Osteocyte (in vitro differentiated cells): ENCODE results near the gene ATF6B. TPM values are rescaled to one million over a fixed set of nuclear protein-coding genes. Genes with fewer than 3 reads are reported as not detected.
"Not testable (repeated sequence)": the region's sequence is repeated elsewhere in the genome, so short reads cannot be mapped to it uniquely, and the experiment has no call there.

ENCODE experiments used
- DNase-seq: peaks from one replicate; pipeline ENCODE4 v3.0.0; 2021; ENCODE audit warnings: mixed read lengths; ENCODE audit not compliant: unreplicated experiment; ENCODE audit errors: extremely low spot score
- H3K27ac Mint-ChIP-seq: one replicate; pipeline ENCODE4 v1.8.0; 2021; ENCODE audit warnings: mild to moderate bottlenecking, mixed read lengths; ENCODE audit not compliant: unreplicated experiment
- H3K27me3 Mint-ChIP-seq: one replicate; pipeline ENCODE4 v1.8.0; 2021; ENCODE audit warnings: mixed read lengths; ENCODE audit not compliant: unreplicated experiment
- H3K36me3 Mint-ChIP-seq: one replicate; pipeline ENCODE4 v1.8.0; 2021; ENCODE audit warnings: mixed read lengths; ENCODE audit not compliant: unreplicated experiment
- H3K4me1 Mint-ChIP-seq: one replicate; pipeline ENCODE4 v1.8.0; 2021; ENCODE audit warnings: mixed read lengths; ENCODE audit not compliant: unreplicated experiment
- H3K4me3 Mint-ChIP-seq: one replicate; pipeline ENCODE4 v1.8.0; 2021; ENCODE audit warnings: mild to moderate bottlenecking, moderate library complexity, mixed read lengths; ENCODE audit not compliant: unreplicated experiment
- H3K9me3 Mint-ChIP-seq: one replicate; pipeline ENCODE4 v1.8.0; 2021; ENCODE audit warnings: mixed read lengths; ENCODE audit not compliant: unreplicated experiment
- total RNA-seq: library from RNA; stranded (reverse); gene quantifications from 2 replicates; pipeline ENCODE4 v1.2.1, GENCODE V29; 2021
- TF ChIP-seq, protein P1 (sequence below): fragments of 200-600 bp; sonication (generic); IDR thresholded peaks from 2 replicates; pipeline ENCODE4 v1.5.0; 2021; ENCODE audit warnings: antibody characterized with exemption, mild to moderate bottlenecking, moderate library complexity

The ATF6B gene
- total RNA-seq, 1 donor from 2014 or later, result 109 TPM

DNA sequence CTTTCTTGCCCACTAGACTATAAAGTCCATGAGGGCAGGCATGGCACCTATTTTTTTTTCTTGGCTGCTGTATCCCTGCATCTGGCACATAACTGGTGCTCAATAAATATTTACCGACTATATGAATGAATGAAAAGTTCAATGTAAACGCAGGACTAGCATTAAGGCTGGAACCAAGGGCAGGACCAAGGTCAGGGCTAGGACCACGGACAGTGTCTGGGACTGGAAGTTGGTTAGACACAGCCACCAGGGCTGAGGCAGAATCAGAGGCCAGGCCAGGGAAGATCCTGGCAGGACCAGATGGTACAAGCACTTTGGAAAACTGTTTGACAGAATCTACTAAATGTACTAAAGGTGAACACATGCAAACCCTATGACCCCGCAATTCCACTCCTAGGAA, 22.6 kb downstream of the ATF6B start:
- H3K27me3 Mint-ChIP-seq, result peaks cover 7% of the 10 kb centered on the region
- no peaks in the 10 kb centered on the region for H3K36me3 Mint-ChIP-seq
- H3K9me3 Mint-ChIP-seq, result no peaks in the 10 kb centered on the region
- peaks cover 36% of the 10 kb centered on the region for H3K4me1 Mint-ChIP-seq
- TF ChIP-seq, protein P1, sequence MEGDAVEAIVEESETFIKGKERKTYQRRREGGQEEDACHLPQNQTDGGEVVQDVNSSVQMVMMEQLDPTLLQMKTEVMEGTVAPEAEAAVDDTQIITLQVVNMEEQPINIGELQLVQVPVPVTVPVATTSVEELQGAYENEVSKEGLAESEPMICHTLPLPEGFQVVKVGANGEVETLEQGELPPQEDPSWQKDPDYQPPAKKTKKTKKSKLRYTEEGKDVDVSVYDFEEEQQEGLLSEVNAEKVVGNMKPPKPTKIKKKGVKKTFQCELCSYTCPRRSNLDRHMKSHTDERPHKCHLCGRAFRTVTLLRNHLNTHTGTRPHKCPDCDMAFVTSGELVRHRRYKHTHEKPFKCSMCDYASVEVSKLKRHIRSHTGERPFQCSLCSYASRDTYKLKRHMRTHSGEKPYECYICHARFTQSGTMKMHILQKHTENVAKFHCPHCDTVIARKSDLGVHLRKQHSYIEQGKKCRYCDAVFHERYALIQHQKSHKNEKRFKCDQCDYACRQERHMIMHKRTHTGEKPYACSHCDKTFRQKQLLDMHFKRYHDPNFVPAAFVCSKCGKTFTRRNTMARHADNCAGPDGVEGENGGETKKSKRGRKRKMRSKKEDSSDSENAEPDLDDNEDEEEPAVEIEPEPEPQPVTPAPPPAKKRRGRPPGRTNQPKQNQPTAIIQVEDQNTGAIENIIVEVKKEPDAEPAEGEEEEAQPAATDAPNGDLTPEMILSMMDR, result no peak
- no peak overlapping the region for H3K4me3 Mint-ChIP-seq
- no peak for DNase-seq
- H3K27ac Mint-ChIP-seq, result no peak overlapping the region

DNA sequence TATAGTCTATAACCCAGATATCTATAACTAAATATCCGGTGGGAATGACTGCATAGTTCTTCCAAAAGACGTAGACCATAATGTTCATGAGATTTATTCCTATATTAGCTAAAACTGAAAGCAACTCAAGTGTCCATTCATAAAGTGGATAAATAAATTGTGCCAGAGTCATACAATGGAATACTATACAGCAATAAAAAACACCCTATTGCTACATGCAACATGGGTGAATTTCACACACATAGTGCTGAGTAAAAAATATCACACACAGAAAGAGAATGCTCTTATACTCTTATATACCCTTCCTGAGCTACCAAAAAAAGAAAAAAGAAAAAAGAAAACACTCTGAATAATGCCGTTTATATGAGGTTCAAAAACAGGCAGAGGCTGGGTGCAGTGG, 25.8 kb downstream of the ATF6B start:
- Mint-ChIP-seq H3K4me3 (no peak overlapping the region), H3K36me3 (no peaks in the 10 kb centered on the region), H3K4me1 (peaks cover 10% of the 10 kb centered on the region), H3K9me3 (no peaks in the 10 kb centered on the region), H3K27ac (no peak overlapping the region), H3K27me3 (peaks cover 7% of the 10 kb centered on the region)
- TF ChIP-seq, protein P1, result no peak
- no peak for DNase-seq

DNA sequence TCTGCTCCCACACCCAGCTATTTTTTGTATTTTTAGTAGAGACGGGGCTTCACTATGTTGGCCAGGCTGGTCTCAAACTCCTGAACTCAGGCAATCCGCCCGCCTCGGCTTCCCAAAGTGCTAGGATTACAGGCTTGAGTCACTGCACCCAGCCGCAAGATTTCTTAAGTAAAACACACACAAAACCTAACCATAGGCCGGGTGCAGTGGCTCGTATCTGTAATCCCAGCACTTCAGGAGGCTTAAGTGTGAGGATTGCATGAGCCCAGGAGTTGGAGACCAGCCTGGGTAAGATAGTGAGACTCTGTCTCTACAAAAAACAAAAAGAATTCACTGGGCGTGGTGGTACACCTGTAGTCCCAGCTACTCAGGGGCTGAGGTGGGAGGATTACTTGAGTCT, 27.8 kb downstream of the ATF6B start:
- not testable (repeated sequence) for DNase-seq, H3K27me3 Mint-ChIP-seq, H3K9me3 Mint-ChIP-seq, H3K4me3 Mint-ChIP-seq, H3K4me1 Mint-ChIP-seq, H3K27ac Mint-ChIP-seq, H3K36me3 Mint-ChIP-seq

DNA sequence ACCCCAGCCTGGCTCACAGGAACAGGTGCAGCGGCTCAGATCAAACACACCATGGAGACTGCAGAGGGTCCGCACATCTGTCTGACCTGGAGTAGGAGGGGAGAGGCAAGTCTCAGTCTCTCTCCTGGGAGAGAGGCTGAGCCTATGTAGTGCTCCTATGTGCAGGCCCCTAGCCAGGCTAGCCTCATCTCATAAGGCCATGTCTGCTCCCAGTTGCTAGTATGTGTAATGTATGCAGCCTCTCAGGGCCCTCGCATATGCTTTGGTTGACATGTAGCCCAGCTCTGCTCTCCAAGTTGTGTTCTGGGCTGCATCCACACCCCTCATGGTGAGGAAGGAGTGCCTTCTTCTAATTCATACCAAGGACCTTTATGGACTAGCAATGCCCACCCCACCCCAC, 30.7 kb downstream of the ATF6B start:
- DNase-seq, result no peak
- H3K27ac Mint-ChIP-seq, result no peak overlapping the region
- peaks cover 24% of the 10 kb centered on the region for H3K4me1 Mint-ChIP-seq
- no peak overlapping the region for H3K4me3 Mint-ChIP-seq
- peaks cover 2% of the 10 kb centered on the region for H3K27me3 Mint-ChIP-seq
- no peaks in the 10 kb centered on the region for H3K36me3 Mint-ChIP-seq
- no peaks in the 10 kb centered on the region for H3K9me3 Mint-ChIP-seq
- TF ChIP-seq, protein P1, result no peak

DNA sequence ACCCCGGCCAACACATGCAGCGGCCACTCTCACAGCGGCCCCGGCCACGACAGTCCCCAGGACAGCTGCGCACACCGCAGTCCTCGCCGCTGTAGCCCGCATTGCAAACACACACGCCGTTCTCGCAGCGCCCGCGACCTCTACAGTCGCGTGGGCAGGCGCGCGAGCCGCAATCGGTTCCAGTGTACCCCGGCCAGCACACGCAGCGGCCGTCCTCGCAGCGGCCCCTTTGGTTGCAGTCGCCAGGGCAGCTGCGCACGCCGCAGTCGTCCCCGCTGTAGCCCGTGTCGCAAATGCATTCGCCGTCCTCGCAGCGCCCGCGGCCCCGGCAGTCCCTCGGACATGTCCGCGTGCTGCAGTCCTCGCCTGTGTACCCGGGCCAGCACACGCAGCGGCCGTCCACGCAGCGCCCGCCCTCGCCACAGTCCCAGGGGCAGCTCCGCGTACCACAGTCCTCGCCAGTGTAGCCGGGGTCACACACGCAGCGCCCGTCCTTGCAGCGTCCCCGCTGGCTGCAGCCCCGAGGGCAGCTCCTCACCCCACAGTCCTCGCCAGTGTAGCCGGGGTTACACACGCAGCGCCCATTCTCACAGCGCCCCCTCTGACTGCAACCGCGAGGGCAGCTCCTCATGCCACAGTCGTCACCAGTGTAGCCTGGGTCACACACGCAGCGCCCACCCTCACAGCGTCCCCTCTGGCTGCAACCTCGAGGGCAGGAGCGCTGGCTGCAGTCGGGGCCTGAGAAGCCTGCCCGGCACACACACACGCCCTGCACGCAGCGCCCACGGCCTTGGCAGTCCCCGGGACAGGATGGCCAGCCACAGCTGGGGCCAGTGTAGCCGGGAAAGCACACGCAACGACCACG, 31.4 kb downstream of the ATF6B start:
- DNase-seq, result no peak
- Mint-ChIP-seq H3K4me1 (peaks cover 32% of the 10 kb centered on the region), H3K4me3 (no peak overlapping the region), H3K27ac (no peak overlapping the region), H3K36me3 (no peaks in the 10 kb centered on the region), H3K9me3 (no peaks in the 10 kb centered on the region), H3K27me3 (no peaks in the 10 kb centered on the region)
- TF ChIP-seq, protein P1, result no peak
